K562 (cell line): Measurements from ENCODE around the gene SLC12A9. TPM values are rescaled to one million over a fixed set of nuclear protein-coding genes. Genes with fewer than 3 reads are reported as not detected.

ENCODE experiments used
- ATAC-seq: fragments of 200-7000 bp; cut with Tn5 transposase; 3 replicates; pipeline ENCODE4 v1.9.1; 2020; ENCODE audit warnings: moderate library complexity
- BruUV-seq: library from RNA; stranded (reverse); fragments of 400-500 nt; replicated peaks from 2 replicates; lab custom pipeline; 2021; lab: Mats Ljungman, UMichigan
- CTCF ChIA-PET: fragments of 300-600 bp; formaldehyde crosslinking; extraction: SDS; loops from one replicate; lab custom pipeline; 2021; ENCODE audit warnings: low intra/inter-chr PET ratio; lab: Yijun Ruan, JAX
- POLR2A ChIA-PET: fragments of 300-600, 350-650 bp; sonication (Branson Sonifier 250); formaldehyde crosslinking; extraction: SDS; loops from one replicate; lab custom pipeline; 2021; ENCODE audit warnings: antibody characterized with exemption, inconsistent platforms; lab: Yijun Ruan, JAX
- DNase-seq, 4 experiments: peaks; one replicate each; pipeline versions ENCODE4 v3.0.0 to v3.0.0-alpha.2; 2011 to 2018; ENCODE audit warnings: low spot score in 3 of 4, mixed read lengths in 3 of 4; ENCODE audit errors: extremely low read depth in 1 of 4
- FAIRE-seq: peaks from 2 replicates; lab custom pipeline; 2011; peaks lifted over from hg19 to GRCh38; lab: Jason Lieb, UNC
- H2AFZ ChIP-seq: 2 replicates; pipeline ENCODE4 v1.6.0; 2011; ENCODE audit warnings: low read depth, low read length, control low read depth, inconsistent platforms
- H3K27ac ChIP-seq: fragments of 200-600 bp; 3 replicates; pipeline ENCODE4 v1.8.0; 2011; ENCODE audit warnings: low read depth, mild to moderate bottlenecking, control low read depth, inconsistent platforms, low read length, moderate library complexity, mixed read lengths; ENCODE audit errors: extremely low read depth
- H3K27me3 ChIP-seq, 2 experiments: fragments of 300-600 bp in 1 of 2; 2 replicates in 1 of 2; 3 replicates in 1 of 2; pipeline versions ENCODE4 v1.6.0 to v1.8.0; 2011; ENCODE audit warnings: inconsistent platforms in 2 of 2, low read length in 2 of 2, mild to moderate bottlenecking in 1 of 2, mixed read lengths in 1 of 2, moderate library complexity in 1 of 2; ENCODE audit not compliant: control insufficient read depth in 2 of 2, insufficient read depth in 2 of 2
- H3K36me3 ChIP-seq: fragments of 300-600 bp; 3 replicates; pipeline ENCODE4 v1.8.0; 2011; ENCODE audit warnings: mild to moderate bottlenecking, low read length, inconsistent platforms; ENCODE audit not compliant: control insufficient read depth, insufficient read depth
- H3K4me1 ChIP-seq, 2 experiments: fragments of 200-600 bp in 1 of 2; replicated peaks in 1 of 2; 2 replicates in 1 of 2; 3 replicates in 1 of 2; pipeline versions ENCODE4 v1.5.1 to v1.8.0; 2011; ENCODE audit warnings: inconsistent platforms in 2 of 2, low read length in 2 of 2, mild to moderate bottlenecking in 1 of 2, mixed read lengths in 1 of 2, moderate library complexity in 1 of 2; ENCODE audit not compliant: control insufficient read depth in 2 of 2, insufficient read depth in 2 of 2
- H3K4me2 ChIP-seq: 2 replicates; pipeline ENCODE4 v1.6.1; 2011; ENCODE audit warnings: low read length, control low read depth, inconsistent platforms, mixed read lengths; ENCODE audit not compliant: insufficient read depth
- H3K4me3 ChIP-seq: fragments of 200-600 bp; sonication (generic), shearing (Covaris generic); 2 replicates; pipeline ENCODE4 v1.5.1; 2016; ENCODE audit warnings: control low read depth, inconsistent platforms
- H3K79me2 ChIP-seq: fragments of 200-600 bp; 3 replicates; pipeline ENCODE4 v1.8.0; 2011; ENCODE audit warnings: low read length, inconsistent platforms; ENCODE audit not compliant: control insufficient read depth, insufficient read depth
- H3K9ac ChIP-seq, 2 experiments: 2 replicates each; pipeline versions ENCODE4 v1.6.0 to v1.6.1; 2011; ENCODE audit warnings: low read depth in 2 of 2, low read length in 2 of 2, control low read depth in 1 of 2, inconsistent platforms in 1 of 2, mild to moderate bottlenecking in 1 of 2, mixed read lengths in 1 of 2; ENCODE audit not compliant: insufficient read depth in 1 of 2
- H3K9me1 ChIP-seq: one replicate; pipeline ENCODE4 v1.6.0; 2011; ENCODE audit warnings: inconsistent platforms, mild to moderate bottlenecking, low read length, moderate library complexity; ENCODE audit not compliant: control insufficient read depth, insufficient read depth
- H3K9me3 ChIP-seq: replicated peaks from 2 replicates; pipeline ENCODE4 v1.5.1; 2011; ENCODE audit warnings: low read depth, low read length, inconsistent platforms; ENCODE audit not compliant: control insufficient read depth, insufficient read depth
- H4K20me1 ChIP-seq: replicated peaks from 2 replicates; pipeline ENCODE4 v1.6.1; 2011; ENCODE audit warnings: low read length, inconsistent platforms, mixed read lengths; ENCODE audit not compliant: control insufficient read depth, insufficient read depth
- BRD9 ChIP-seq: fragments of 450-650 bp; IDR thresholded peaks from 2 replicates; pipeline ENCODE4 v1.6.1; 2018; ENCODE audit warnings: low read depth; ENCODE audit not compliant: partially characterized antibody
- CBFA2T2 ChIP-seq: fragments of 450-650 bp; conservative IDR thresholded peaks from 2 replicates; pipeline ENCODE4 v1.6.1; 2017; ENCODE audit warnings: mild to moderate bottlenecking
- HMGN3 ChIP-seq: IDR thresholded peaks from 2 replicates; pipeline ENCODE4 v1.6.1; 2011; ENCODE audit warnings: borderline replicate concordance, low read depth, mild to moderate bottlenecking, mixed read lengths, low read length; ENCODE audit not compliant: insufficient read length; ENCODE audit errors: extremely low read depth
- JUNB ChIP-seq: fragments of 450-650 bp; formaldehyde crosslinking; conservative IDR thresholded peaks from 2 replicates; pipeline ENCODE4 v1.4.0; 2020; ENCODE audit warnings: mild to moderate bottlenecking
- PREB ChIP-seq: sonication (generic); formaldehyde crosslinking; IDR thresholded peaks from 2 replicates; pipeline ENCODE4 v1.8.1; 2023; ENCODE audit warnings: mild to moderate bottlenecking, missing genetic modification reagents
- RCOR1 ChIP-seq, 2 experiments: IDR thresholded peaks; 2 replicates each; pipeline ENCODE4 v1.6.1; 2012; ENCODE audit warnings: low read depth in 2 of 2, low read length in 2 of 2, borderline replicate concordance in 1 of 2, improper control_type of control experiment in 1 of 2
- TFAP4 ChIP-seq: sonication (generic); formaldehyde crosslinking; IDR thresholded peaks from 2 replicates; pipeline ENCODE4 v1.8.0; 2022; ENCODE audit warnings: missing genetic modification reagents, mild to moderate bottlenecking, moderate library complexity, borderline replicate concordance
- ZNF592 ChIP-seq: fragments of 450-650 bp; IDR thresholded peaks from 2 replicates; pipeline ENCODE4 v1.6.1; 2017; ENCODE audit warnings: antibody characterized with exemption, mild to moderate bottlenecking
- ZNF740 ChIP-seq, 3 experiments: fragments of 200-800 bp in 1 of 3; sonication (Bioruptor generic) in 1 of 3; sonication (generic) in 1 of 3; formaldehyde crosslinking in 1 of 3; IDR thresholded peaks; 2 replicates each; pipeline versions ENCODE4 v1.6.1 to v1.8.0; 2016 to 2022; ENCODE audit warnings: mild to moderate bottlenecking in 2 of 3, missing compliant biosample characterization in 2 of 3, missing genetic modification characterization in 2 of 3, missing genetic modification reagents in 1 of 3
- WGBS: fragments of 100-300 bp; shearing (Covaris generic); methylation state at CpG from one replicate; pipeline ENCODE4 v1.1.6; 2016; ENCODE audit warnings: low coverage, mixed read lengths; ENCODE audit not compliant: insufficient coverage; ENCODE audit errors: missing lambda C conversion rate; 5-methylcytosine and 5-hydroxymethylcytosine counted together
- in situ Hi-C: fragments of 300-500 bp; cut with MboI; formaldehyde crosslinking; loops from 4 replicates; pipeline ENCODE4 v1.15.0; 2018; ENCODE audit warnings: inconsistent platforms, mixed read lengths
- intact Hi-C: fragments of 100-400 bp; cut with micrococcal nuclease; formaldehyde crosslinking; loops from 2 replicates; pipeline ENCODE4 v1.14.2; 2022
- polyA plus RNA-seq, 8 experiments: library from polyadenylated mRNA; depleted of rRNA in 4 of 8; stranded (reverse) in 5 of 8; unstranded in 3 of 8; fragments of >200 nt; fragmentation: Nextera tagmentation in 2 of 8; fragmentation: Illumina TruSeq in 1 of 8; extraction: Ambion mirVana in 2 of 8; extraction: Trizol in 1 of 8; gene quantifications; 2 replicates each; pipeline versions ENCODE4 v1.2.1 to v1.2.3, GENCODE V29; 2011 to 2014; ENCODE audit warnings: inconsistent platforms in 1 of 8, missing spikeins in 1 of 8
- total RNA-seq, 7 experiments: library from RNA; depleted of rRNA in 6 of 7; stranded (reverse); fragments of >200 nt in 6 of 7; fragmentation: Illumina TruSeq in 2 of 7; extraction: Trizol in 2 of 7; gene quantifications; 2 replicates each; pipeline versions ENCODE4 v1.2.1 to v1.2.3, GENCODE V29; 2011 to 2021; ENCODE audit warnings: low replicate concordance in 1 of 7

SLC12A9 gene
- total and polyA plus RNA-seq, 9 of the 15 experiments (the other 6 are each of a cell fraction or from before 2014, with no cell fraction given): 0.06 to 20.2 (median 10.7) TPM

- in situ Hi-C loops (no loop called here), intact Hi-C loops (no loop called here)
- Histone ChIP-seq H3K4me1 (peaks cover 17 to 52% of the 10 kb centered on the region in 2 experiments; a peak in 4 of 5 replicates), H2AFZ (peak overlapping the region; percentile 73), H3K4me3 (peak overlapping the region; percentile 71), H3K9ac (peak overlapping the region; percentile 61 to 88), H3K9me3 (no peaks in the 10 kb centered on the region), H4K20me1 (peaks cover 9% of the 10 kb centered on the region; the same call in 1 of the 2 replicates), H3K9me1 (peaks cover 3% of the 10 kb centered on the region), H3K79me2 (peaks cover 46% of the 10 kb centered on the region), H3K36me3 (peaks cover 5% of the 10 kb centered on the region; the same call in 2 of the 3 replicates), H3K27me3 (no peaks in the 10 kb centered on the region), H3K27ac (peak overlapping the region; percentile 60), H3K4me2 (peak overlapping the region; percentile 98)
- ChIA-PET POLR2A (interaction anchor here (0.6 to 1.2 kb wide), 6 partner anchors 13 to 359 kb away, joined by 3 to 5 read pairs (median 4); partner anchors contain the start of gene SRRT), CTCF (interaction anchor here (0.9 kb wide), 1 partner anchor 23 kb away, joined by 5 read pairs; the partner anchor contains the start of gene SLC12A9)
- BruUV-seq: no TSS peak
- peak; percentile 46 for ATAC-seq
- DNase-seq: peak; percentile 91 to 99 (median 94)
- FAIRE-seq: peak; percentile 92
- 1% methylated on average over 20 of the region's 20 CpGs for WGBS
- TF ChIP-seq JUNB (CRISPR knock-in tag) (no peak), HMGN3 (peak; percentile 80), ZNF740 (CRISPR knock-in tag; IDR thresholded peaks at IDR 0.05) (peak; percentile 97), ZNF740 (tag; IDR thresholded peaks at IDR 0.05) (no peak), TFAP4 (CRISPR knock-in tag) (peak; percentile 83; the same call in 1 of the 2 replicates), ZNF592 (peak; percentile 61), CBFA2T2 (peak; percentile 94), BRD9 (peak; percentile 55), PREB (CRISPR knock-in tag) (0 out of 2 replicates have a peak, but pooled peaks have one; percentile 72), RCOR1 (IDR thresholded peaks at IDR 0.05; ENCODE audit: borderline replicate concordance in 1 of 2, low read depth in 2 of 2, low read length in 2 of 2) (peak; percentile 54 to 93; a peak in 3 of 4 replicates)
These were observed 23.3 kb upstream of the SLC12A9 start for GRCh38 chr7:100829150-100829716.
